ENCODE measurements around the gene DIABLO. TPM values are rescaled to one million over a fixed set of nuclear protein-coding genes. Genes with fewer than 3 reads are reported as not detected.
A peak's percentile ranks its signal among the peaks of the same experiment; 100 is the strongest.
"Not testable (repeated sequence)": the region's sequence is repeated elsewhere in the genome, so short reads cannot be mapped to it uniquely, and the experiment has no call there.

Gene DIABLO
- total RNA-seq, result 62.2 TPM

GRCh38 chr12:122225683-122226365 is at the start of gene DIABLO:
TSS of gene DIABLO (minus strand) at chr12:122226052. CDS start at chr12:122226014, 38 bp downstream.
- DNase-seq (ENCODE audit: low spot score), result peak; percentile 100

GRCh38 chr12:122275459-122275858 is 49.6 kb upstream of the DIABLO start:
- DNase-seq (ENCODE audit: low spot score), result no peak

- DNase-seq (ENCODE audit: low spot score), result peak; percentile 97
Measured at GRCh38 chr12:122266230-122266901, 40.5 kb upstream of the DIABLO start, which contains the start of gene VPS33A. TSS of gene VPS33A (minus strand) at chr12:122266494. CDS start at chr12:122266408, 86 bp downstream.

GRCh38 chr12:122265886-122266229 is 40.0 kb upstream of the DIABLO start:
- DNase-seq (ENCODE audit: low spot score), result no peak

- no peak for DNase-seq (ENCODE audit: low spot score)
Measured at GRCh38 chr12:122265476-122265875, 39.6 kb upstream of the DIABLO start.

GRCh38 chr12:122260735-122261134 is 34.9 kb upstream of the DIABLO start:
- DNase-seq (ENCODE audit: low spot score), result not testable (repeated sequence)

GRCh38 chr12:122258939-122259338 is 33.1 kb upstream of the DIABLO start:
- DNase-seq (ENCODE audit: low spot score), result not testable (repeated sequence)

GRCh38 chr12:122258462-122258861 is 32.6 kb upstream of the DIABLO start:
- DNase-seq (ENCODE audit: low spot score), result not testable (repeated sequence)

- no peak for DNase-seq (ENCODE audit: low spot score)
Measured at GRCh38 chr12:122250536-122250935, 24.7 kb upstream of the DIABLO start.

- no peak for DNase-seq (ENCODE audit: low spot score)
Measured at GRCh38 chr12:122250047-122250446, 24.2 kb upstream of the DIABLO start.

- DNase-seq (ENCODE audit: low spot score), result no peak
Measured at GRCh38 chr12:122245553-122245952, 19.7 kb upstream of the DIABLO start.

- DNase-seq (ENCODE audit: low spot score), result no peak
Measured at GRCh38 chr12:122244565-122245371, 18.9 kb upstream of the DIABLO start.

- DNase-seq (ENCODE audit: low spot score), result no peak
Measured at GRCh38 chr12:122243965-122244364, 18.1 kb upstream of the DIABLO start.

GRCh38 chr12:122238861-122239260 is 13.0 kb upstream of the DIABLO start:
- DNase-seq (ENCODE audit: low spot score), result no peak

GRCh38 chr12:122235741-122236140 is 9.9 kb upstream of the DIABLO start:
- no peak for DNase-seq (ENCODE audit: low spot score)

GRCh38 chr12:122232691-122233090 is 6.8 kb upstream of the DIABLO start:
- no peak for DNase-seq (ENCODE audit: low spot score)

GRCh38 chr12:122230798-122231197 is 4.9 kb upstream of the DIABLO start:
- no peak for DNase-seq (ENCODE audit: low spot score)

- no peak for DNase-seq (ENCODE audit: low spot score)
Measured at GRCh38 chr12:122228092-122228491, 2.2 kb upstream of the DIABLO start.

GRCh38 chr12:122227341-122227740 is 1.5 kb upstream of the DIABLO start:
- no peak for DNase-seq (ENCODE audit: low spot score)

- no peak for DNase-seq (ENCODE audit: low spot score)
Measured at GRCh38 chr12:122226366-122227125, 694 bp upstream of the DIABLO start.

- no peak for DNase-seq (ENCODE audit: low spot score)
Measured at GRCh38 chr12:122216445-122216844, 9.4 kb downstream of the DIABLO start.

- DNase-seq (ENCODE audit: low spot score), result no peak
Measured at GRCh38 chr12:122215771-122216170, 10.1 kb downstream of the DIABLO start.
